ENCODE measurements around the gene GMCL2. TPM values are rescaled to one million over a fixed set of nuclear protein-coding genes. Genes with fewer than 3 reads are reported as not detected.
A peak's percentile ranks its signal among the peaks of the same experiment; 100 is the strongest.

GMCL2 gene
- total RNA-seq, 1 experiment from 2014 or later, result not detected

- no CpG with 5 or more reads among the region's 10 CpGs for WGBS (ENCODE audit: extremely low coverage, insufficient read length, low lambda C conversion rate)
- TF ChIP-seq CTCF (conservative IDR thresholded peaks at IDR 0.05), result no peak
- no peak overlapping the region for H4K5ac ChIP-seq (ENCODE audit: insufficient read length, low read depth, low read length)
- no peak overlapping the region for H3K4ac ChIP-seq (ENCODE audit: low read depth, low read length)
- H2AFZ ChIP-seq (ENCODE audit: low read length), result no peak overlapping the region
- H2BK120ac ChIP-seq (ENCODE audit: low read depth, low read length, poor library complexity, severe bottlenecking), result no peak overlapping the region
- peak overlapping the region; percentile 54 to 71; a peak in 3 of 5 replicates for H3K4me3 Mint-ChIP-seq
- peaks cover 2 to 7% of the 10 kb centered on the region in 2 experiments; a peak in 4 of 5 replicates for H3K9me3 Mint-ChIP-seq
- H3K9ac ChIP-seq (ENCODE audit: extremely low read depth, insufficient read length, low read length), result no peak overlapping the region
- H3K23ac ChIP-seq (ENCODE audit: insufficient read length, low read depth, low read length), result no peak overlapping the region
- H3K27me3 ChIP-seq (ENCODE audit: insufficient read depth, low read length), result no peaks in the 10 kb centered on the region
- peaks cover 21% of the 10 kb centered on the region for H3K79me2 ChIP-seq (ENCODE audit: insufficient read depth, low read length)
- peaks cover 10% of the 10 kb centered on the region for H3K23me2 ChIP-seq (ENCODE audit: insufficient read length, low read depth, low read length, poor library complexity, severe bottlenecking)
- H3K36me3 Mint-ChIP-seq (ENCODE audit: insufficient read depth in 1 of 3, low read depth in 3 of 3), result peaks cover 23 to 26% (median 25%) of the 10 kb centered on the region in 3 experiments
- H3K79me1 ChIP-seq (ENCODE audit: insufficient read depth, low read depth, low read length, poor library complexity, severe bottlenecking), result peaks cover 9% of the 10 kb centered on the region
- no peak overlapping the region for H2BK15ac ChIP-seq (ENCODE audit: low read depth, low read length)
- no peak overlapping the region for H4K8ac ChIP-seq (replicated peaks; ENCODE audit: insufficient read length, low read depth, low read length)
- H3K4me1 ChIP-seq (ENCODE audit: insufficient read depth, low read length), result no peaks in the 10 kb centered on the region; the same call in 1 of the 2 replicates
- H2BK12ac ChIP-seq (ENCODE audit: insufficient read length, low read depth, low read length), result no peak overlapping the region
- H3K27ac Mint-ChIP-seq, result no peak overlapping the region
- peaks cover 14 to 27% of the 10 kb centered on the region in 2 experiments for H3K4me1 Mint-ChIP-seq
- DNase-seq, result peak; percentile 14
- H3K4me2 ChIP-seq (ENCODE audit: insufficient read depth, insufficient read length, low read length), result no peak overlapping the region
- H2BK20ac ChIP-seq (ENCODE audit: low read depth, low read length, poor library complexity, severe bottlenecking), result no peak overlapping the region
- H3K14ac ChIP-seq (ENCODE audit: insufficient read depth, low read length), result no peak overlapping the region
- no peak overlapping the region for H3T11ph ChIP-seq (ENCODE audit: low read length)
- H4K91ac ChIP-seq (ENCODE audit: insufficient read length, low read depth, low read length), result no peak overlapping the region
- H2BK5ac ChIP-seq (ENCODE audit: insufficient read length, low read length), result no peak overlapping the region
- no peak overlapping the region for H3K56ac ChIP-seq (ENCODE audit: insufficient read length, low read depth, low read length)
- H3K18ac ChIP-seq (ENCODE audit: insufficient read length, low read depth, low read length), result no peak overlapping the region
- peaks cover 30% of the 10 kb centered on the region for H3K27me3 Mint-ChIP-seq (ENCODE audit: low read depth)
- H4K20me1 ChIP-seq (ENCODE audit: control insufficient read depth, insufficient read depth, insufficient read length), result peaks cover 2% of the 10 kb centered on the region
- H2AK5ac ChIP-seq (ENCODE audit: insufficient read length, low read length), result no peak overlapping the region
- H3K9me3 ChIP-seq (ENCODE audit: control insufficient read depth, low read depth, low read length), result no peaks in the 10 kb centered on the region
- H3K27ac ChIP-seq (ENCODE audit: insufficient read length, low read depth, low read length), result no peak overlapping the region
Observed at GRCh38 chr5:178202541-178202940, 15.4 kb upstream of the GMCL2 start.

All from H9 (cell line).